Mucosa of stomach (tissue), 1 donor: ENCODE data around the gene GALNT2.

Experiments
- H3K27me3 ChIP-seq: one replicate; pipeline ENCODE4 v1.7.0; 2013; ENCODE audit warnings: mild to moderate bottlenecking, low read length; ENCODE audit not compliant: control insufficient read depth, insufficient read depth
- H3K36me3 ChIP-seq: one replicate; pipeline ENCODE4 v1.7.0; 2013; ENCODE audit warnings: low read length; ENCODE audit not compliant: control insufficient read depth, insufficient read depth
- H3K4me1 ChIP-seq: one replicate; pipeline ENCODE4 v1.7.0; 2013; ENCODE audit warnings: mild to moderate bottlenecking, low read length; ENCODE audit not compliant: control insufficient read depth, insufficient read depth
- H3K4me3 ChIP-seq: one replicate; pipeline ENCODE4 v1.7.0; 2013; ENCODE audit warnings: low read length
- H3K9ac ChIP-seq: one replicate; pipeline ENCODE4 v1.7.0; 2013; ENCODE audit warnings: mild to moderate bottlenecking, low read length, moderate library complexity
- H3K9me3 ChIP-seq: one replicate; pipeline ENCODE4 v1.7.0; 2013; ENCODE audit warnings: mild to moderate bottlenecking, low read length, moderate library complexity; ENCODE audit not compliant: control insufficient read depth
- donor health status: Pancreatic carcinoma.

GALNT2 gene

DNA sequence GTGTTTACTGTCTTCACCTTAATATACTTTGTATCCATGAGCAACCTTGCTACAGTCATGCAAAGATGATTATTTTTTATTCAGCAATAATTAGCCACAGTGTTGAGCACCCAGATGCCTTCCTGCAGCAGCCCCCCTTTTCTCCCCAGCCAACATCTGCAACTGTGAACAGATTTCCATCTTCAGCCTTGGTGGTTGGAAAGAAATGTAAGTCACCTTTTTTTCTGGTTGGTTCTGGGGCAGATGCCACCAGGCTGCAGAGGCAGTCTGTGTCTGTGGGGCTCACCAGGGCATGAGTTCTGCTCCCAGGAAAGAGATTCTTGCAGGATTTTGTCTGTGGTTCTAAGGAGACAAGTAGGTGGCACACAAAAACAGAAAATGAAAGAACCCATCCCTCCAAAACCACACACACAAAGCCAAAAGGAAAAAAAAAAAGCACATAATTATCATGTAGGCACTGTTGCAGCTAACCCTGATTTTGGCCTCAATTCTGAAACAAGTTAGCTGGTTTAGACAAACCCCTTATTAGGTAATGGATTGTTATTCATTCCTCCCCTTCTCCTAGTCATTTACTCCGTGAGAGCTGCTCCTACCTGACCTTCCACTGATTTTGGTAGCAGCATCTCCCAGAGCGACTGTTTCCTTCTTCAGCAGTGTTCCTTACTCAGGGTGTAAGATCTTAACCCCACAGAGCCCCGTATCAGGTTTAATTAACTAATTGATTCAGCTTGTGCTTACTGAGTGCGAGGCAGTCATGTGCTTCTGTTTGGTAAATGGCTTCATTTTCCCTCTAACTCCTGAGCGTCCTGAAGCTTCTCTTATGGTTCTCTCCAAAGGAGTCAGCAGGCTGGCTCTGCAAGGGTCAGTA, 36.5 kb downstream of the GALNT2 start:
- Histone ChIP-seq H3K4me1 (peaks cover 36% of the 10 kb centered on the region), H3K36me3 (no peaks in the 10 kb centered on the region), H3K9ac (no peak overlapping the region), H3K27me3 (no peaks in the 10 kb centered on the region), H3K4me3 (no peak overlapping the region), H3K9me3 (no peaks in the 10 kb centered on the region)

DNA sequence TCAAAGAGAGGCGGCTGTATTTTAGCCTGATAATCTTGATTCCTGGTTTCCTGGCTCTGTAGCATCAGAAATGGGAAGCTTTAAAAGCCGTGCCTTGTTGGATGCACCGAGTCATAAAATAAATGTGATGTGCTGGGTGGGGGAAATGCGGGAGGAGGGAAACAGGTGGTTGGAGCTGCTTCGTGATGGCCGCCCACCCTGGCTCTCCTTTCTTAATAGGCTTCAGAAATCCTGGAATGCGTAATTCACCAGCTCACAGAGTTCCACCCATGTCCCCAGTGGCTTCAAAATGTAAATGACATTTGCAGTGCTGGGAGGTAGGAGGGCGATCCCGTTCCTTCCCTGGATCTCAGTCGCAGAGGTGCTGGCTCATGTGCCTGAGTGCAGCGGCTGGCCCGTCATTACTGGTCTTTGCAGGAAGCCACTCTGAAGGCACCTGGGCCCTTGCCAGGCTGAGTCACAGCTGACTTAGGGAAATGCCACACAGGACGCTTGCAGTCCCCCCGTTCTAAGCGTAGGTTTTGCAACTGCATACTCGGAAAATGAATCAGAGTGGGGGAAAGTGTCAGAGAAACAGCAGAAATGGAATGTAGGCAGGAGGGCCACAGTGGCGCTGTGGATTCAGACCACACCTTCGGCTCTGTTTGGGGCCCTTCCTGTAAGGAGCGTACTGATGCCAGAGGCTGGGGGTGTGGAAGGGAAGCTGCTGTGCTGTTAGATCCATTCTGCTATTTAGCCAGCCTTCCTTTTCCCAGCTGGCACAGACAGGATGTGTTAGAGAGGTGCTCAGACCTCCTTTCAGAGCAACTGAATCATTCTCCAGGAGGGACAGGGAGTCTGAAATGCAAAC, 37.6 kb downstream of the GALNT2 start:
- Histone ChIP-seq H3K9ac (peak overlapping the region; percentile 30), H3K4me3 (peak overlapping the region; percentile 10), H3K9me3 (no peaks in the 10 kb centered on the region), H3K27me3 (no peaks in the 10 kb centered on the region), H3K36me3 (no peaks in the 10 kb centered on the region), H3K4me1 (peaks cover 36% of the 10 kb centered on the region)

DNA sequence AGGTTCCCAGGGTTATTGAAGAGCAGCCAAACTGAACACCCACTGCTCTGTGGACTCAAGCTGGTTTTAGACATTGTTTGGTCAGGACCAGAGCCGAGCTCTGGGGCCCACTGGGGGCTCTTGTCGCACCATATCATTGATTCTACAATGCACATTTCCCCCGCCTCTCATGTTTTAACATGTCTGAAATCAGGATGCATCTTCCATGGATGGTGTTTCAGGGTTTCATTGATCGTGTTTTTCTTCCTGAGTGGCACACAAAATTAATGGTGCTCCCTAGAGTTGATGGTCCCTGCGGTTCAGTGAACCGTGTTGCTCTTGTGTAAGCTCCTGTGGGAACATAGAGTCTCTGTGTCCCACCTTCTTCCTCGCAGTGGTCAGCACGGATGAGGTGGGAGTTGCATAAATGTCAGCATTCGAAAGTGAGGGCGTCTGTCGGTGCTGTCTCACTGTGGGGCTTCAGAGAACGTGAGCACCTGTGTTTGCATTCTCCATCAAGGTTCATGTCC, 38.3 kb downstream of the GALNT2 start:
- Histone ChIP-seq H3K9me3 (no peaks in the 10 kb centered on the region), H3K36me3 (no peaks in the 10 kb centered on the region), H3K4me1 (peaks cover 43% of the 10 kb centered on the region), H3K9ac (peak overlapping the region; percentile 30), H3K27me3 (no peaks in the 10 kb centered on the region), H3K4me3 (no peak overlapping the region)

DNA sequence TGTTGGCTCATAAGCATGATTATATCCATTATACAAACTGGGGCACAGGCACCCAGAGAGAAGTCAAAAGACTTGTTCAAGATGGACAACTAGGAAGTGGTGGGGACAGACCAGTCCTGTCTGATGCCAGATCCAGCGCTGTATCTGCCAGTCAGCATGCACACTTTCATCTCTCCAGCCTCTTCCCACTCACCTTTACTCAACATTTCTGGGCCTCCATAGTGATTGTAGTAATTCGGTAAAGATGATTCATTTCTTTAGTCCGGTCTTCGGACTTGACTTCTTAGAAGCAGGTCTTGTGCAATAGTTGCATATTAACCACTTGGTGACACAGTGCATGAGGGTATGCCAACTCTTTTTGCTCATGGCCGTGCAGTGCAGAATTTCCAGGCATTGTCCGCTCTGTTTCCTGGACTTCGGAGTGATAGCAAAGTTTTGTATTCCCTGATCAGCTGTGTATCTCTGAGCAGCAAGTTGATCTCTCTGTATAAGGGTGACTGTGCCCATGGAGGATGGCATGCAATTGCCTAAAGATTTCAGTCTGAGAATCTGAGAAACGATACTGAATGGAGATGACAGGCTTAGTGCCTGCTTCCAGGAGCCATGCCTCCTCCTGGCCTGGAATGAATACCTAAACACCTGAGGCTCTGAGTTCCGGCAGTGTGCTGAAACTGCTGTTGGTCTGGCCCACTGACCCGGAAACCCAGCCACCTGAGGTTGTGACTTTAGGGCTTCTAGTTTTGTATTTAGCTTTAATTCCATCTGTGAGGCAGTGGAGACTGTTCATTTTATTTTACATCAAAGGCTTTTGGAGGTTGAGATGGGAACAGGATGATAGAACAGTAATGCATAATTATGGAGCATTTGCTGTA, 39.0 kb downstream of the GALNT2 start:
- Histone ChIP-seq H3K9me3 (no peaks in the 10 kb centered on the region), H3K4me1 (peaks cover 46% of the 10 kb centered on the region), H3K27me3 (no peaks in the 10 kb centered on the region), H3K36me3 (no peaks in the 10 kb centered on the region), H3K9ac (no peak overlapping the region), H3K4me3 (no peak overlapping the region)

DNA sequence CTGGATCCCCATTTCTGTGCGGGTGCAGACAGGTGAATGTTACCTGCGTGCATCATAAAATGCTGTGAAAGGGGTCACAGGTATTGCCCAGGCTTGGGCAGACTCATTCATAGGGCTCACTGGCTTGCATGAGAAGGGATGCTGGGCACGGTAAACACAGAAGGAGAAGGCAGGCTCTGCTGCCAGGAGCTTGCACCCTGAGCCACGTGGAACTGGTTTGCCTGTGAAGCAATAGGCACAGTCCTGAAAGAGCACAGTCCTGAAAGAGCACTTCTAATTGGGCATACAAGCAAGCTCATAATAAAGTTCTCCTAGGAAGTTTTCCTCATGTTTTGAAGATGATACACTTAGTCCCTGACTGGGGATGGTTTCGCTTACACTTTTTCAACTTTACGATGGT, 40.9 kb downstream of the GALNT2 start:
- H3K4me3 ChIP-seq = no peak overlapping the region
- peaks cover 64% of the 10 kb centered on the region for H3K4me1 ChIP-seq

DNA sequence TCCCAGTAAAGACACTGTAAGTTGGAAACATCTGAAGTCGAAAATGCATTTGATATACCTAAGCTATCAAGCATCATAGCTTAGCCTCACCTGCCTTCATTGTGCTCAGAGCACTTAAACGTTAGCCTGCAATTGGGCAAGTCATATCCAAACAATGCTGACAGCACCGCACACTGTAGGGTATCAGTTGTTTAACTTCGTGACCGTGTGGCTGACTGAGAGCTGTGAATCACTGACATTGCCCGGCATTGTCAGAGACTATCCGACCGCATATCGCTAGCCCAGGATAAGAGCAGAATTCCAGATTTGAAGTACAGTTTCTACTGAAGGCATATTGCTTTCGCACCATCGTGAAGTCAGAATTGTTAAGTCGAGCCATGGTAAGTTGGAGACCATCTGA, 41.5 kb downstream of the GALNT2 start:
- Histone ChIP-seq H3K9ac (no peak overlapping the region), H3K4me1 (peaks cover 66% of the 10 kb centered on the region), H3K4me3 (no peak overlapping the region), H3K27me3 (no peaks in the 10 kb centered on the region), H3K36me3 (no peaks in the 10 kb centered on the region), H3K9me3 (no peaks in the 10 kb centered on the region)

More for the DNA sequence above, 40.9 kb downstream of the GALNT2 start:
- Histone ChIP-seq H3K36me3 (no peaks in the 10 kb centered on the region), H3K9ac (no peak overlapping the region), H3K9me3 (no peaks in the 10 kb centered on the region), H3K27me3 (no peaks in the 10 kb centered on the region)

DNA sequence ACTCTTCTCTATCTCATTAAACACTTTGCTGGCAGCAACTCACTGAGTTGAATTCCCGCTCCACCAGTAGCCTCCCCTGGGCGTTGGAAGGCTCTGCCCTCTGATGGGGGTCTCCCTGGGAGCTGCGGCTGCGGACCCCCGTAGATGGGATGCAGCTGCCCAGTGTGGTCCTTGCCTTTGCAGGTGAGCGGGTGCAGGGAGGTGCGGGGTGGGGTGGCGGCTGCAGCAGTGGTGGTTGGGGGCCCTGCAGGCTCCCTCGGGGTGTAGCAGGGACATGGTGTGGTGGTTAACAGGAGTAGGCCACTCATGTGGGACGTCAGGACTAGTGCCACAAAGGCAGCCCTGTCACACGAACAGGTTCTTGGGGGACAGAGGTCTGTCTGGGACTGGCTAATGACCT, 42.0 kb downstream of the GALNT2 start:
- Histone ChIP-seq H3K4me1 (peaks cover 62% of the 10 kb centered on the region), H3K9ac (no peak overlapping the region), H3K4me3 (no peak overlapping the region), H3K9me3 (no peaks in the 10 kb centered on the region), H3K36me3 (no peaks in the 10 kb centered on the region), H3K27me3 (no peaks in the 10 kb centered on the region)

DNA sequence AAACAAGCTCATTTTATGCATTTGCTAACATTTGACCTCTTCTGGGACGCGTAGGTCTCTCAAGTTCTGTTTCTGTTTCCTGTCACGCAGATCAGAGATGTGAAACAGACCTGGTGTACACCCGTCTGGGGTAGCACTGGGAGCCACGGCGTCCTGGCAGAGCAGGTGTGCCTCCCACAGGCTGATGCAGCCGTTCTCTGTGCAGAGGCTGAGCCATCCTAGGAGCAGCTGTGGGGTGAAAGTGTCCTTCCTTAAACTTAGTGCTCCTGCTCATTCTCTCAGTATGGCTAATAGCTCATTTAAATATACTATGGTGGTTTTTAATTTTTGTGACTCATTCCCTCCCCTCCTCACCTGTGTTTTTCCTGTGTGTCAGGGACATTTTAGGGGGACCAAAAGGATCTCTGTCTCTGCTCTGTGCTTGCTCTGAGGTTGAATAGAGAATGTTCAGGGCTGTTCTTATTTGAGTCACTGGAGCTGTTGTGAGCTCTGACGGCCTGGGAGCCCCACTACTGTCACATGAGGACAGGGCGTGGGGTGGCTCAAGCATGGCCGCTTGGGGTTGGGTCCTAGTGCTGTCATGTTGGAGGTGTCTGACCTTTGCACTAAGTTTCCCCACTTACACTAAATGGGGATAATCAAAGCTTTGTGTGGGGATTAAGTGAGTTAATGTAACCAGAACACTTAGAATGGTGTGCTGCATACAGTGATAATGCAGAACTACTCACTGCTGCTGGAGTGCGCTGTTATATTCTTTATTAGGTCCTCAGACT, 43.0 kb downstream of the GALNT2 start:
- peaks cover 52% of the 10 kb centered on the region for H3K4me1 ChIP-seq

DNA sequence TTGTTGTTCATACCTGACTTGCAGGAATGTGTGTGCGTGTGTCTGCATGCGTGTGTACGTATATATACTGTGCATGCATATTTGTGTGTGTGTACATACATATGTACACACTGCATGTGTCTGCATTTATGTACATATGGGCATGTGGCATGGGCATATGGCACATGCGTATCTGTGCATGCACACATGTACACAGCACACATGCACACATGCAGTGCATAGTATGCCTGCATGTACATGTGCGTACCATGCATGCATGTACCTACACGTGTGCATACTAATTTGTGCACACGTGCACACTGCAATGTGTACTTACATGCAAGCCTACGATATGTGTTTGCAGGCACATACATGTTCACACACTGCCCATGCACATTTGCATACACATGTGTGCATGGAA, 43.9 kb downstream of the GALNT2 start:
- H3K36me3 ChIP-seq = no peaks in the 10 kb centered on the region
- peaks cover 43% of the 10 kb centered on the region for H3K4me1 ChIP-seq
- H3K4me3 ChIP-seq = no peak overlapping the region

More for the DNA sequence above, 43.0 kb downstream of the GALNT2 start:
- H3K9ac ChIP-seq = no peak overlapping the region
- no peaks in the 10 kb centered on the region for H3K27me3 ChIP-seq
- no peaks in the 10 kb centered on the region for H3K9me3 ChIP-seq
- H3K36me3 ChIP-seq = no peaks in the 10 kb centered on the region
- H3K4me3 ChIP-seq = no peak overlapping the region

DNA sequence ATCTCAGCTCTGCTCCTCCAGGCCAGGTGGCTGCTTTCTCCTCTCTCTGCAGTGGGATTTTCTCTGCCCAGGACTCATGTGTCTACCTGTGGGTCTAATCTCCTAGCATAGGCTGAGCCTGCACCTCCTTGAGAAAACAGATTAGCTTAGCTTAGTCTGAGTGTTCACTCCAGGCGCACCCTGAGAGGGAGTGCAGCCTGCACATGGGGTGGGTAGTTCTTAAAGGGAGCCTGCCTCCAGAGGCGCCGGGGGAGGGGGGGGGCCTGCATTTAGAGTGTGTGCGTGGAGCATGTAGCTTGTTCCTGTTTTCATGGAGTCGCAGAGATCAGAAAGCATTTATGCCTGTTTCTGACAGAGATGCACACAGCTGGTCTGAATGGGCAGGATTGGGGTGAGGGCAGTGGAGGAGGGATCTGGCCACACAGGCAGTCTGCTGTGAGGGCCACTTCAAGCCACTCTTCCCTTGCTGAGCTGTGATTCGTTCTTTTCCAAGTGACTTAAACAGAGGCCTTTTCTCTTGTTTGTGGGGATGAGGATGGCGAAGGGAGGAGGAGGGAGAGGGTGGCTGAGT, 45.2 kb downstream of the GALNT2 start:
- no peaks in the 10 kb centered on the region for H3K9me3 ChIP-seq
- H3K9ac ChIP-seq = no peak overlapping the region
- no peaks in the 10 kb centered on the region for H3K27me3 ChIP-seq
- no peaks in the 10 kb centered on the region for H3K36me3 ChIP-seq
- H3K4me1 ChIP-seq = peaks cover 47% of the 10 kb centered on the region
- H3K4me3 ChIP-seq = no peak overlapping the region

More for the DNA sequence above, 43.9 kb downstream of the GALNT2 start:
- no peaks in the 10 kb centered on the region for H3K9me3 ChIP-seq
- H3K27me3 ChIP-seq = no peaks in the 10 kb centered on the region
- H3K9ac ChIP-seq = no peak overlapping the region

DNA sequence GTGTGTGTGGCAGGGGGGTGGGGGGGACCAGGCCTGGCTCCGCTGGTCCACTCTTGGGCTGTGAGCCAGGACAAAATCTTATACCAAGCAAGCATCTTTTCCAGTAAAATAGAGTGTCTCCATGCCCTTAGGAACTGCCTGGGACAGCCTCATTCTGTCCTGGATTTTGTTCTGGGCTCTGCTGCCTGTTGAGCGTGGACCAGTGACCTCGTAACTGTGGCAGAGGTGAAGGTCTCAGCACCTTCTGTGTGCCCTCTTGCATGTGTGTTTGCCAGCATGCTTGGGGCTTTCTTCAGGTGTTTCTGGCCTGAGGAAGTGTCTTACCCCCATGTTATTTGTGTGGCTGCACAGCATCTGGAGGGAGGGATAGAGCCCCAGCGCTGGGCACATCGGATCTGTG, 45.7 kb downstream of the GALNT2 start:
- H3K4me1 ChIP-seq = peaks cover 51% of the 10 kb centered on the region
- H3K36me3 ChIP-seq = no peaks in the 10 kb centered on the region
- H3K4me3 ChIP-seq = no peak overlapping the region
- H3K9ac ChIP-seq = no peak overlapping the region
- H3K27me3 ChIP-seq = no peaks in the 10 kb centered on the region
- H3K9me3 ChIP-seq = no peaks in the 10 kb centered on the region
